Erythroblast (primary cell): ENCODE results near the gene CFAP97D2.

Experiments
- GATA1 ChIP-seq: IDR thresholded peaks from 2 replicates; pipeline ENCODE4 v1.6.1; 2011; ENCODE audit warnings: low read depth, mild to moderate bottlenecking, control low read depth, low read length, moderate library complexity
- POLR2A ChIP-seq: IDR thresholded peaks from 2 replicates; pipeline ENCODE4 v1.6.1; 2011; ENCODE audit warnings: mild to moderate bottlenecking, low read length

DNA sequence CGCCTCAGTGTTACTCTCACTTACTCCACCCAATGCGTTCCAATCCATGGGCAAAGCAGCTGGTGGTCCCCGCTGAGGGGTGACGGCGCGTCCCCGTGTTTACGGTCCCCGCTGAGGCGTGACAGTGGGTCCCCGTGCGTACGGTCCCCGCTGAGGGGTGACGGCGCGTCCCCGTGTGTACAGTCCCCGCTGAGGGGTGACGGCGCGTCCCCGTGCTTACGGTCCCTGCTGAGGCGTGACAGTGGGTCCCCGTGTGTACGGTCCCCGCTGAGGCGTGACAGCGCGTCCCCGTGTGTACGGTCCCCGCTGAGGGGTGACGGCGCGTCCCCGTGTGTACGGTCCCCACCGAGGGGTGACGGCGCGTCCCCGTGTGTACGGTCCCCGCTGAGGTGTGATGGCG, 19.5 kb downstream of the CFAP97D2 start:
- TF ChIP-seq POLR2A (no peak), GATA1 (no peak)
